ENCODE data around the gene FRAT1. TPM values are rescaled to one million over a fixed set of nuclear protein-coding genes. Genes with fewer than 3 reads are reported as not detected.

The FRAT1 gene
- total RNA-seq, 1 donor from 2014 or later: 4.2 TPM

- Histone ChIP-seq H3K27ac (replicated peaks) (no peak overlapping the region), H3K4me3 (no peak overlapping the region), H3K9me3 (replicated peaks) (no peaks in the 10 kb centered on the region), H3K36me3 (no peaks in the 10 kb centered on the region), H3K27me3 (ENCODE audit: low read depth) (no peaks in the 10 kb centered on the region), H3K4me1 (no peaks in the 10 kb centered on the region)
- no peak for TF ChIP-seq CTCF (IDR thresholded peaks at IDR 0.05; ENCODE audit: borderline replicate concordance)
- intact Hi-C loops (cut with micrococcal nuclease): no loop called here
- DNase-seq: no peak
Observed at GRCh38 chr10:97302088-97302791, 16.8 kb upstream of the FRAT1 start.

DNA sequence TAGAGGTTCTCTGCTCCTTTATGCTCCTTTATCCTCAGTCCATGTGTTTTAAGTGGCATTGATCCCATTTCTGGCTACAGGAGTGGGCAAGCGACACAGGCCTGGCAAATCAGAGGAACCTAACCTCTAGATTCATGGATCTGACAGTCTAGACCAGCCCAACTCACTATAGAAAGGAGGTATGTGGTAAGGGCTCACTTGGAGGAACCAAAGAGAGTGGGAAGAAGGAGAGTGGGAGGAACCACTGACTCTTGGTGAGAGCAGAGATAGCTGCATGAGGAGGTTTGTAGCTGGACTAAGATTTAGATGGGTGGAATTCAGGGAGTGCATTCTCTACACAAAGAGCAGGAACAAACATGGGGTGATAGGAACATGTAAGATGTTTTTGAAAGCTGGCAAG, 11.6 kb upstream of the FRAT1 start:
- no peak for DNase-seq
- Histone ChIP-seq H3K4me3 (no peak overlapping the region), H3K36me3 (no peaks in the 10 kb centered on the region), H3K27ac (replicated peaks) (no peak overlapping the region), H3K9me3 (replicated peaks) (no peaks in the 10 kb centered on the region), H3K27me3 (ENCODE audit: low read depth) (no peaks in the 10 kb centered on the region), H3K4me1 (no peaks in the 10 kb centered on the region)
- no peak for TF ChIP-seq CTCF (IDR thresholded peaks at IDR 0.05; ENCODE audit: borderline replicate concordance)
- intact Hi-C loops (cut with micrococcal nuclease): no loop called here

DNA sequence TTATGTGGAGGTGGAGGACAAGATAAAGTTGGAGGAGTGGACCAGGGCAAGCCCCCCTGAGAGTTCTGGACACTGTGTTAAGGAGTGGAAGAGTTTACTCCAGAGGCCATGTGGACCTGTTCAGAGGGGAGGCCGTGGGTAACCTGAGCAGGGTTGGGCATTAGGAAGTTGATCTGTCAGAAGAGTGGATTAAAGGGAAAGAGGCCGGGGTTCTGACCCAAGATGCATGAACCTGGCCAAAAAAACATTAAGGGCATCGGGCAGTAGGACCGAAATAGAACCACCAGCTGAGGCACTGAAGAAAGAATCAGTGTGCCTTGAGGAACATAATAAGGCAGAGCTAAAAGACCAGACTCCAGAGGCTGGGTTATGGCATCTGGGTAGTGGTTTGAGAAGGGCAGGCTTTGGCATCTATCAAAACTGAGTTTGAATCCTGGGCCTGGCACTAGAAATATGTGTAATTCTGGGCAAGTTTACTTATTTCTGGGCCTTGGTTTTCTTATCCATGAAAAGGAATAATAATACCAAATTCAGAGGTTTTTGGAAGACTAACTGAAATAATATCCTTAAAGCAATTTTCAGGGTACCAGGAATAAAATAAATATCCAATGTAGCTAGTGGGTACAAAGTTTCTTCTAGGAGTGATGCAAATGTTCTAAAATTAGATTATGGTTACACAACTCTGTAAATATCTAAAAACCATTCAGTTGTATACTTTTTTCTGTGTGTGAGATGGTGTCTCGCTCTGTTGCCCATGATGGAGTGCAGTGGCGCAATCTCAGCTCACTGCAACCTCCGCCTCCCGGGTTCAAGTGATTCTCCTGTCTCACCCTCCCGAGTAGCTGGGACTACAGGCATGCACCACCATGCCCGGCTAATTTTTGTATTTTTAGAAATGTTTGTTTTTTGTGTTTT, 10.9 kb upstream of the FRAT1 start:
- TF ChIP-seq CTCF (IDR thresholded peaks at IDR 0.05; ENCODE audit: borderline replicate concordance): no peak
- intact Hi-C loops (cut with micrococcal nuclease): no loop called here
- Histone ChIP-seq H3K4me1 (no peaks in the 10 kb centered on the region), H3K27me3 (ENCODE audit: low read depth) (no peaks in the 10 kb centered on the region), H3K9me3 (replicated peaks) (no peaks in the 10 kb centered on the region), H3K36me3 (no peaks in the 10 kb centered on the region), H3K27ac (replicated peaks) (no peak overlapping the region), H3K4me3 (no peak overlapping the region)
- no peak for DNase-seq

- no peak overlapping the region for H3K4me3 ChIP-seq
- no peak for DNase-seq
- no peaks in the 10 kb centered on the region for H3K27me3 ChIP-seq (ENCODE audit: low read depth)
- no peaks in the 10 kb centered on the region for H3K4me1 ChIP-seq
- no peaks in the 10 kb centered on the region for H3K9me3 ChIP-seq (replicated peaks)
- no peak overlapping the region for H3K27ac ChIP-seq (replicated peaks)
- TF ChIP-seq CTCF (IDR thresholded peaks at IDR 0.05; ENCODE audit: borderline replicate concordance): no peak
- no peaks in the 10 kb centered on the region for H3K36me3 ChIP-seq
- intact Hi-C loops (cut with micrococcal nuclease): no loop called here
Observed at GRCh38 chr10:97311111-97311626, 7.9 kb upstream of the FRAT1 start.

GRCh38 chr10:97312897-97313296, 6.2 kb upstream of the FRAT1 start:
- Histone ChIP-seq H3K27me3 (ENCODE audit: low read depth) (no peaks in the 10 kb centered on the region), H3K4me3 (no peak overlapping the region), H3K4me1 (no peaks in the 10 kb centered on the region), H3K27ac (replicated peaks) (no peak overlapping the region), H3K36me3 (no peaks in the 10 kb centered on the region), H3K9me3 (replicated peaks) (no peaks in the 10 kb centered on the region)
- no peak for DNase-seq
- intact Hi-C loops (cut with micrococcal nuclease): no loop called here
- TF ChIP-seq CTCF (IDR thresholded peaks at IDR 0.05; ENCODE audit: borderline replicate concordance): no peak

Data from left ventricle myocardium inferior (tissue), 1 donor.